KOPT-K1 (cell line): Measurements from ENCODE around the gene BMP7.
"Not testable (repeated sequence)": the region's sequence is repeated elsewhere in the genome, so short reads cannot be mapped to it uniquely, and the experiment has no call there.

Experiments used
- H3K27ac ChIP-seq: fragments of 200-600 bp; sonication (generic); 2 replicates; pipeline ENCODE4 v1.5.1; 2016; ENCODE audit warnings: antibody characterized with exemption, mild to moderate bottlenecking, low read depth, low read length; ENCODE audit not compliant: poor library complexity, severe bottlenecking
- H3K36me3 ChIP-seq: fragments of 200-600 bp; sonication (generic); 2 replicates; pipeline ENCODE4 v1.5.1; 2017; ENCODE audit warnings: antibody characterized with exemption, mild to moderate bottlenecking, low read length, moderate library complexity; ENCODE audit not compliant: insufficient read depth
- H3K9me3 ChIP-seq: fragments of 200-600 bp; sonication (generic); 2 replicates; pipeline ENCODE4 v1.5.1; 2017; ENCODE audit warnings: antibody characterized with exemption, low read length, mild to moderate bottlenecking; ENCODE audit not compliant: insufficient read depth, poor library complexity, severe bottlenecking

The BMP7 gene

GRCh38 chr20:57276221-57276620 is 9.8 kb upstream of the BMP7 start:
- no peaks in the 10 kb centered on the region for H3K9me3 ChIP-seq
- H3K27ac ChIP-seq = no peak overlapping the region
- no peaks in the 10 kb centered on the region for H3K36me3 ChIP-seq

GRCh38 chr20:57275813-57276212 is 9.4 kb upstream of the BMP7 start:
- no peaks in the 10 kb centered on the region for H3K9me3 ChIP-seq
- no peaks in the 10 kb centered on the region for H3K36me3 ChIP-seq
- no peak overlapping the region for H3K27ac ChIP-seq

GRCh38 chr20:57275334-57275733 is 8.9 kb upstream of the BMP7 start:
- H3K27ac ChIP-seq = no peak overlapping the region
- no peaks in the 10 kb centered on the region for H3K9me3 ChIP-seq
- no peaks in the 10 kb centered on the region for H3K36me3 ChIP-seq

GRCh38 chr20:57274846-57275245 is 8.4 kb upstream of the BMP7 start:
- H3K27ac ChIP-seq = no peak overlapping the region
- H3K9me3 ChIP-seq = no peaks in the 10 kb centered on the region
- H3K36me3 ChIP-seq = no peaks in the 10 kb centered on the region

- Histone ChIP-seq H3K36me3 (no peaks in the 10 kb centered on the region), H3K9me3 (no peaks in the 10 kb centered on the region), H3K27ac (no peak overlapping the region)
Measured at GRCh38 chr20:57274299-57274698, 7.9 kb upstream of the BMP7 start.

GRCh38 chr20:57272883-57273535 is 6.6 kb upstream of the BMP7 start:
- Histone ChIP-seq H3K27ac (no peak overlapping the region), H3K9me3 (no peaks in the 10 kb centered on the region), H3K36me3 (no peaks in the 10 kb centered on the region)

- Histone ChIP-seq H3K36me3 (no peaks in the 10 kb centered on the region), H3K27ac (no peak overlapping the region), H3K9me3 (no peaks in the 10 kb centered on the region)
Measured at GRCh38 chr20:57270204-57270984, 4.0 kb upstream of the BMP7 start.

GRCh38 chr20:57269148-57269984 is 2.9 kb upstream of the BMP7 start:
- H3K27ac ChIP-seq = no peak overlapping the region
- H3K9me3 ChIP-seq = no peaks in the 10 kb centered on the region
- H3K36me3 ChIP-seq = no peaks in the 10 kb centered on the region

- H3K9me3 ChIP-seq = no peaks in the 10 kb centered on the region
- no peak overlapping the region for H3K27ac ChIP-seq
- no peaks in the 10 kb centered on the region for H3K36me3 ChIP-seq
Measured at GRCh38 chr20:57268399-57269076, 2.1 kb upstream of the BMP7 start.

- H3K27ac ChIP-seq = no peak overlapping the region
- no peaks in the 10 kb centered on the region for H3K36me3 ChIP-seq
Measured at GRCh38 chr20:57267158-57267821, 849 bp upstream of the BMP7 start.

GRCh38 chr20:57265997-57266290 is 497 bp downstream of the BMP7 start:
- Histone ChIP-seq H3K27ac (no peak overlapping the region), H3K9me3 (no peaks in the 10 kb centered on the region)

More at GRCh38 chr20:57267158-57267821, 849 bp upstream of the BMP7 start:
- H3K9me3 ChIP-seq = no peaks in the 10 kb centered on the region

GRCh38 chr20:57265336-57265996 is 975 bp downstream of the BMP7 start:
- H3K9me3 ChIP-seq = no peaks in the 10 kb centered on the region
- no peak overlapping the region for H3K27ac ChIP-seq
- no peaks in the 10 kb centered on the region for H3K36me3 ChIP-seq

More at GRCh38 chr20:57265997-57266290, 497 bp downstream of the BMP7 start:
- no peaks in the 10 kb centered on the region for H3K36me3 ChIP-seq

- H3K9me3 ChIP-seq, H3K27ac ChIP-seq, H3K36me3 ChIP-seq: not testable (repeated sequence)
Measured at GRCh38 chr20:57264908-57265335, 1.5 kb downstream of the BMP7 start.
